Eye (tissue), 1 donor: ENCODE data around the gene MNX1.

Experiments
- DNase-seq: peaks from one replicate; pipeline ENCODE4 v3.0.0-alpha.2; 2015

MNX1 gene

DNA sequence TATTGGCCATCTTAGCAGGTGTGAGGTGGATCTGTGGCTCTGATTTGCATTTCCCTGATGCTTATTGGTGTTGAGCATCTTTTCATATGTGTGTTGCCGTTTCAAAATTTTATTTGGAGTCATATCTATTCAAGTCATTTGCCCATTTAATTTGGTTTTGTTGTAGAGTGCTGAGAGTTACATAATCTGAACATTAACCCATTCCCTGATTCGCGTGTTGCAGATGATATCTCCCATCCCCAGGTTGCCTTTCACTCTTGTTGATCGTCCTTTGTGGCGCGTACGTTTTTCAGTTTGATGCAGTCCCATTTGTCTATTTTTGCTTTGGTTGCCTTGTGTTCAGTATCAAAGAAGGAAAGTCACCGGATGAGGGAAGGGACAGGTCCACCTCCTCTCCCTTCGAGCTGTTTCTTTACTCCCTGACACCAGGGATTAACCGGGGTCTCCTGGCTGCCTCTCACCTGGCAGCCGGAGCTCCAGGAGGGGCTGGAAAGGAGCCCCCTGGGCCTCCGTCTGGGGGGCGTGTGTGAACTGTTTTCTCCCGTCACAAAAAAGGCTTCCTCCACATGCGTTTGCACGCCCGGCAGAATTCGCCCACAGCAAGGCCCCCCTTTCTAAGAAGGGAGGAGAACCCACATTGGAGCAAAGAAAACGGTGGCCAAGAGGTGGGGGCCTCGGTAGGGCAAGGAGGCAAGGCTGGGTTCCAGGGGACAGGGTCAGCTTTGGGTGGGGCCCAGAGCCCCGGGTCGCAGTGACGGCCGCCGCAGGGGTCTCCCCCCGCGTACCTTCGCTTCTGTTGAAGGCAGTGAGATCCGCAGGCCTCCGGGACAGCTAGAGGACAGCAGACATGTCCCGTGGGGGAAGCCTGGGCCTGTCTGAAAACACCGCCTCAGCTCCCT is 8.3 kb downstream of the MNX1 start:
- DNase-seq: peak; percentile 46

DNA sequence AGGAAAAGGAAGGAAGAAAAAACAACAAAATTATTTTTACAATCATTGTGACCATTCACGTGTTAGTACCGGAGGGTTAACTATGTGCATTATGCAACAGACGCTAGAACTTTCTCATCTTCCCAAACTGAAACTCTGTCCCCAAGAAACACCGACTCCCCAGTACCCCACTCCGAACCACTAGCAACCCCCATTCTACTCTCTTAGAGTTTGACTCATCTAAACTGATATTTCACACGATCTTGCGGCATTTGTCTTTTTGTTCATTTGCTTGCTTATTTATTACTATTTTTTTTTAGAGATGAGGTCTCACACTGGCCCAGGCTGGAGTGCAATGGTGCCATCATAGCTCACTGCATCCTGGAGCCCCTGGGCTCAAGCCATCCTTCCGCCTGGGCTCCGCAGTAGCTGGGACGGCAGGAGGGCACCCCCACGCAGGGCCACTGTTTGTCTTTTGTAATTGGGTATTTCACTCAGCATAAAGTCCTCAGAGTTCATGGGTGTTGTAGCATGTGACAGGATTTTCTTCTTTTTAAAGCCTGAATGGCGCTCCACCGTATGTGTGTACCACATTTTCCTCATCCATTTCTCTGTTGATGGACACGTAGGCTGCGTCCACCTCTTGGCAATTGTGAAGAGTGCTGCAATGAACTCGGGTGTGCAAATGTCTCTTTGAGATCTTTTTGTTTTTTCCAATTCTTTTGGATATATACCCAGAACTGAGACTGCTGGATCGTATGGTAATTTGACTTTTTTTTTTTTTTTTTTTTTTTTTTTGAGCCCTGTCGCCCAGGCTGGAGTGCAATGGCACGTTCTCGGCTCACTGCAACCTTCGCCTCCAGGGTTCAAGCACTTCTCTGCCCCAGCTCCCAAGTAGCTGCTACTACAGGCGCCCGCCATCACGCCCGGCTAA is 9.5 kb downstream of the MNX1 start:
- peak; percentile 51 for DNase-seq

DNA sequence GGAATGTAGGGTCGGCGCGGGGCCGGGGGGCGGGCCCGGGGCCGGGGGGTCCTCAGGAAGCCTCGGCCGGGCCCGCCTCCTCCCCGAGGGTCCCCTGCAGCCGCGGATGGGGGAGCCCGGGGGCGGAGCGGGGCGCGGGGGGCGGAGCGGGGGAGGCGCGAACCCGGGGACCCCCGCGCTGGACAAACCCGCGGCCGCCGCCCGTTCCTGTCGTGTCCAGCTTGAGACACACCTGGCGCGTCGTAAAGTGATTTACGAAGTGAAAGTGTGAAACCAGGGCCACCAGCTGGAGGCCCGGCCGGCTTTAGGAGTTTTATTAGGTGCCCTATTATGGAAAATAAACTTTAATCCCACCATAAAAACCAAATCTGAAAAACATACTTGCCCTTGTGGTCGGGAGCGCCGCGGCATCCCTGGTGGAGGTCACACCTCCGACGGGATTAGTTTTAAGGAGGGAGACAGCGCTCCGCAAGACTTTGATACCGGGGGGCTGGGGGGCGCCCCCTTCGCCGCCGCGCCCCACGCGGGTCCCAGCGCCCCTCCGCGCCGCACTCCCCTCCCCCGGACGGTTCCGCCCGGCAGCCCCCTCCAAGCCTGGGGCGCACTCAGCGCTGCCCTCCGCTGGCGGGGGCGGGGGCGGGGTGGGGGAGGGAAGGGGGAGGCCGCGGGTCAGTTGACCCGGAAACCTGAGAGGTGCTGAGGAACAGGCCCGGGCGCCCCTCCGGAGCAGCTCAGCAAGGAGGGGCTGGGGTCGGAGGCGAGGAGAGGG is 10.3 kb downstream of the MNX1 start:
- peak; percentile 29 for DNase-seq

DNA sequence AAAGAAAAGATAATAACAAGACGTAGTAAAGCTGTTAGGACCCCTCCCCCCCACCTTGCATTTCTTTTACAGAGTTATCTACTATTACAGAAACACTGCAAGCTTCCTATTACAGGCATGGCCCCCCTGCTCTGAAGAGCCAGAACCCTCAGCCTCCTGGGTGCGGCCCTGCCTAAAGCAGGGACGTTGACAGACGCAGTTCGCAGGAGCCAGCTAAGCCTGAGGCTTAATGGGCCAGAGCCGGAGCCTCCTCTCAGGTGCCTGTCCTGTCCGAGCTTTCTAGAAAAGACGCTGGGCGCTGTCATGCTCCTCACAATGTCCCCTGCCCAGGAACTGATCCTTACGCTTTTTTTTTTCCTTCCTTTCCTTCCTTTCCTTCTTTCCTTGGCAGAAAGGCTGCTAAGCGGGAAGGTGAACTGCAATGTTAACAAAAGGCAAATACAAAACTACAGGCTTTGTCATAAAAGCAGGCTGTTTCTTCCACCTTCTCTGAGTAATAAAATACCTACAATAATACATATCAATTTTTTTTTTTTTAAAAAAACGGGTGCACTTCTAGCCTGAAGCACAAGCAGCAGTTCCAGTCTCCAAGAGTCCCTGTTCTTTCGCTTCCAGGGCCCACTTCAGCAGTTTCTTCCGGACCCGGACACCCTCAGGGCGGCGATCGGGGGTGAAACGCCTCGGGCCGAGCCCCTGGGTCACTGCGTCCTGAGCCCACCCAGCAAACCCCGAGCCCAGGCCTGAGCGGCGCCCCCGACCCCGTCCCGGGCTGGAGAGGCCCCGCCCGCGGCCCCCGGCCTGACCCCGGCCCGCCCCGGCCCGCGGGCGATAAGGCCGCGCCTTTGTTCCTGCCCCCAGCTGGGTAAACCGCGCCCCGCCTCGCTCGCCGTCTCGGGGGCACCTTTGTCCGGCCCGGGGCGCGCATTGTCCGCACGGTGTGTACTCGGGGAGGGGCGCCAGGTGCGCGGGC is 11.2 kb downstream of the MNX1 start:
- peak; percentile 33 for DNase-seq

DNA sequence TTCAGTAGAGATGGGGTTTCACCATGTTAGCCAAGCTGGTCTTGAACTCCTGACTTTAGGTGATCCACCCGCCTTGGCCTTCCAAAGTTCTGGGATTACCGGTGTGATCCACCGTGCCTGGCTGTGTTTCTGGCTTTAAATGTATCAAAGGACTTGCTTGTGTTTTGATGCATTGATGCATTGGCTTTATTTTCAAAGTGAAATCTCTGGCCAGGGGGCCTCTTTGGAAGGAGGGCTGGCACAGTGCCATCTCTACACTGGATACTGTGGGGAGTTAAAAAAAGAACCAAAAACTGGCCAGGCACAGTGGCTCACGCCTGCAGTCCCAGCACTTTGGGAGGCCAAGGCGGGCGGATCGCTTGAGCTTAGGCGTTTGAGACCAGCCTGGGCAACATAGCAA is 16.0 kb downstream of the MNX1 start:
- no peak for DNase-seq

DNA sequence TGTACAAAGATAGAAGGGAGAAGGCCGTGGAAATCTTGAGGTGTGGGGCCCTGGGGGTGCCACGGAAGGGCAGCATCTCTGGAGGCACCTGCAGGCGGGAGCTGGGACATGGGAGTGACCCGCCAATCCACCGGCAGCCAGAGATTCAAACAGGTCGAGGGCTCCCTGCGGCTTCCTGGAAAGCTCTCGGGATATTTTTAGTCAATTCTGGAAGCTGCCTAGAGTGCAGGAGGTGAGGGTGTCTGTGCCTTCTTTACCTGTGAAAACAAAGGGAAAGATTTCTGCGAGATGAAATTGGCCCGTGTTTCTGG is 16.6 kb downstream of the MNX1 start:
- DNase-seq: no peak

DNA sequence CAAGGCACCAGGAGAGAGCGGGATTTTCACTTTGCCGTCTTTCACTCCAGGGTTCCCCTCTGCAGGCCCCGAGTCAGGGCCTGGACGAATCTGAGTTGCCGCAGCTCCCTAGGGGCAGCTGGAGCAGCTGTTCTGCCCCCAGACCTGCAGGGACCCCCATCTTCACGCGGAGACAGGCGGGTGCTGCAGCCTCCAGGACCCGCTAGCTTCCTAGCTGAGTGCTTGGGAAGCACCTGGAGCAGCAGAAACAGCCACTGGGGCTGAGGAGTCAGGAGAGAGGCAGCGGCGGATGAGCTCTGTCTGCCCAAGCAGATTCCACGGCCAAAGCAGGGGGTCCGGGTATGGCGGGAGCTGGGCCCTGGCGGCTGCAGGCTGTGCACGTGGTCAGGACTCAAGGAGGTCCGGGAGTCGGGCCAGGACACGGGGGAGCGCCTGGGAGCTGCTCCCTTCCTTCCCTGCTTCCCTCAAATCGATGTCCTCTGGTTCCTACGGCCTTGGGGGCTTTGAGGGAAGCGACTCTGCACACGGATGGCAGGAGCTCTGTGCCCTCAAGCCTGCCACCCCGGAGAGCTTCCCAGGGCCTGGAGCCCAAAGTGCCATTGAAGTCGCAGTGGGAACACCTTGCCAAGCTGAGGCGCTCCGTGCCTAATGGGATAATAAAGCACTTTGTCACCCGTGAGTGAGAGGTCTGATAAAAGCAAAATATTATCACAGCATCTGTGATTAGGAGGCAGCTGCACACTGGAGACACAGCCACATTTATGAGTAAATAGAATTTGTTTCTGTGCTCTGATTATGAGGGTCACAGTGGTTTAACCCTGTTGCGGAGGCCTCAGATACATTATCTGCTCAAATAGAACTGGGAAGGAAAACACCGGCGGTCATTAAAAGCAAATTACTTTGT is 17.2 kb downstream of the MNX1 start:
- DNase-seq: no peak

DNA sequence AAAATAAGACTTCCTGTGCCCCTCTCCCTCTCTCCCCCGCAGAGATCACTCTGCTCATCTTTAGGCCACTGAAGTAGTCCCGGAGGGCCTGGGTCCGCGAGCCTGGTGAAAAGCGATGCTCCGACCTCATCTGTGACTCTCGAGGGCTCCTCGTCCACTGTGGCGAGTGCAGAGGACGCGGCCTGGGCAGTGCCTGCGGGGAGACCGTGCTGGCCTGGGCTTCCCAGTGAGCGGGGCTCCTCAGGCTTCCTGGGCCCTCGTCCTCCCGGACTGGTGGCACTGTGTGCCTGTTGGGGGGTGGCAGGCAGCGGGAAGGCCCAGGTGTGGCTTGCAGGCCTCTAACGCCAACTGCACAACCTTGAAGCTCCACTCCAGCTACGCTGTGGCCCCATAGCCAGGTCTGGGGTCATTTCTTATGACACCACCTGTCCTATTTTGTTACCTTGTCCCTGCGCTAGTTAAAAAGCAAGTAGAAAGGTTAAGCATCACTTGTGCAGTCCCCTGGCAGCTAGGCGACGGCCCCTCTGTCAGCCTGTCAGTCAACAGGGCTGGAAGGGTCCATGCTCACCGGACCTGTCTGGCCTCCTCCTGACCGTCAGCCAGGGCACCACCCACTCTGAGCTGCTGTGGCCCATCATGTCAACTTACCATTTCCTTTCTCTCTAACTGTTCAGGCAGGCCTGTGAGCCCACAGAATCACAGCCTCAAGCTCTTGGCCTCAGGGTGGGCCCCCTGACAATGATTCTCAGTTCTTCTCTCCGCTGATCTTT is 20.5 kb downstream of the MNX1 start:
- DNase-seq: no peak

DNA sequence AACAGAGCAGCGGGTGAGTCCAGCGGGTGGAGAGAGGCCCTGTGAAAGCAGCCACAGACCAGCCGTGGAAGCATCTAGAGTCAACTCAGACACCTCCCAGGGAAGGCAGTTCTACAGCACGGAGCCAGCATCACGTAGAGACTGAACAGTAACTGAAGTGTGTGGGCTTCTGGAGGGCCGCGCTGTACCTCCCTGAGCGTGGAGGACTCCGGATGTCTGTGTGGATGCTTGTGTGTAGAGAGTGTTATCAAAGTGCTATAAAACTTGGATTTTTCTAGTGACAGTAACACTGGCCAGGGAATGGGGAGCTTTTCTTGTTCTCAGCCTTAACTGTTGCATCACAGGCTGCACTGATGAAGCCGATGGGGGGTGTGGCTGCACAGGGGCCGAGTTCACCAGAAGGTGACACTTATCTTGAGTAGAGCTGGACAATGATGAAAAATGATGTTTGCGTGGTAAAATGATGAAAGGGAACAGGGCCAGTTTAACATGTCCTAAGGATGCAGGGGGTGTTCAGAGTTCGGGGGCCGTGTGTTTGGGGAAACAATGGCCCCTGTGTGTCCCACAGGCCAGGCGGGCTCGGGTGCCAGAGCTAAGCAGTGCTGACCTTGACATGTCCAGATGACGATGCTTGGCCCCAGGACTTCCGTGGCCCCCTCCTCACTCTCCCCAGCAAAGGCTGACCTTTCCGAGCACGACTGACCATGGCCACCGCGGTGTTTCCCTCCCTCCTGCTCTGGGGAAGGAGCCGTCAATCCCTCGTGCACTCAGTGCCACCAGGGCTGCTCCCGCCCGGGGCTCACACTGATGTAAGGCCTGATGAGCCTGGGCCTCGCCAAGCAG is 21.9 kb downstream of the MNX1 start:
- no peak for DNase-seq

DNA sequence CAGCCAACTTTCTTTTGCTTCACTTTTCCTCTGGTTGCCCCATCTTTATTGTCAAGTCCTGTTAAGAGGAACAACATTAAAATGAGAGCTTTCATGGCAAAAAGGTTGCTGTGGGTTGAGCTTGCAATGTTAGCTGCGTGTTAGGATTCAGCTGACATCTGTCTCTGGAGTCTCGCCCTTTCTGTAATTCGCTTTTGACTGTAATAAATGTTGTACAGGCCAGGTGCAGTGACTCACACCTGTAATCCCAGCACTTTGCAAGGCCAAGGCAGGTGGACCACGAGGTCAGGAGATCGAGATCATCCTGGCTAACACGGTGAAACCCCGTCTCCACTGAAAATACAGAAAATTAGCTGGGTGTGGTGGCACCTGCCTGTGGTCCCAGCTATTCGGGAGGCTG is 24.1 kb downstream of the MNX1 start:
- DNase-seq: no peak

DNA sequence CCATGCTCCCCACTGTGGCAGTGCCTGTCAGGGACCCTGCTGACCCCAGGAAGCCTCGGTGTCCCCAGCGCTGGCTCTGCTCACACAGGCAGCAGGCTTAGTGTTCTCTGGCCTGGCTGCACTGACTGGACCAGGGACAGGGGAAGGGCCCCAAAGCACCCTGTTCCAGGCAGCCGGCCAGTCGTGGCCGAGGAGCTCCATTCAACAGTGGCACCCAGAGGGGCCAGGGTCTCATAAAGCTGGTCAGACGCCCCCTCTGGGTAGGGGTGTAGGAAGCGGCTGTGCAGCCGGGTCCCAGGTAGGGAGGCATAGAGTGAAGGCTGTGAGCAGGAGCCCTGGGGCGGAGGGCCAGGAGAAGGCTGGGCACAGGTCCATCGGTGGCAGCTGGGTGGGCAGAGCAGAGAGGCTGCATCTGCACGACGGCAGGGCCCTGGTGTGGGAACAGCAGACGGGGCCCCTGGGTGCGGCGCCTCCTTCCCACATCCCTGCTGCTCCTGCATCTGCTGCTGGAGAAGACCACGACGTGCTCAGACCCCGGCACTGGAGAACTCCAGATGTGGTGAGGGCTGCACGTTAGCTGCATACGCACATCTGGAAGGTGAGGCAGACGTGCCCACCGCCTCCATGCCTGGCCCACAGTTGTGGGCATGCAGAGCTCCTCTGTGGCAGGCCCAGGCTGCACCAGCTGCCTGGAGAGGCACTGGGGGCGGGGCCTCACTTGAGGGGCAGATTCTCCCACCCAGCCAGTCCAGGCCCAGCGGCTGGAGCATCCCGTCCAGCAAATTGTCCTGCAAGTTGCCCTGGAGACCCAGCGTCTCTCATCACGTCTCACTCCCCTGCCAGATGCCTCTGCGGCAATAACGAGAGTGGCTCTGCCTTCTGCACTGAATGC is 25.1 kb downstream of the MNX1 start:
- no peak for DNase-seq

DNA sequence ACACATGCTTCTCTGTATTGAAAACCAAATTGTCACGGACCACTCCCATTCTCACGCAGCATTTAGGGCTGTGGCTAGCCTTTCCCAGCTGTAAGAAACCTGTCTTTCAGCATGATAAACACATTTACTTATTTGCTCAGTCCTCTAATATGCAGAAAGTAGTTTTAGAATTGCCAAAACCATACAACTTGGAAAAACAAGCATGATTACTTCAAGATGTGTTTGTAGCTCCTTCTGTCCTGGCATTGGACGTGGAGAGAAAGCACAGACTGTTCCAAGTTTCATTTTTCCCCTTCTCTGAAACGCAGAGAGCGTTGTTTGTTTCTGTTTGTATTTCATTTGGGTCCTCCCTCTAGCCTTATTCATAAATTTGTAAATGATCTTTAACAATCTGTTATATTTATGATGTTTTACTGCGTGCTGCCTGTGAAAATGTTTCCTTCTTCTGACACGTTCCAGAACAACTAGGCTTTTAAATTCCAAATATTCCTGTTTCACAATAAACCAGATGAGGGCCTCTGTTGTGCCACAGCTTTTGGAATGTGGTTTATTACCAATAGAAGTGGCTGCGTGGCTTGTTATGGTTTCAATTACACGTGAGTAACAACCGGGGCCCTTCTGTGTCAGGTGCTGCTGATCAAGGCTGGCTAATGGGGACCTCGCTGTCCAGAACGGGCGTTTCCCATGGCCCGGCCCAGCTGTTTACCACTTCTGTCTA is 26.1 kb downstream of the MNX1 start:
- peak; percentile 59 for DNase-seq

DNA sequence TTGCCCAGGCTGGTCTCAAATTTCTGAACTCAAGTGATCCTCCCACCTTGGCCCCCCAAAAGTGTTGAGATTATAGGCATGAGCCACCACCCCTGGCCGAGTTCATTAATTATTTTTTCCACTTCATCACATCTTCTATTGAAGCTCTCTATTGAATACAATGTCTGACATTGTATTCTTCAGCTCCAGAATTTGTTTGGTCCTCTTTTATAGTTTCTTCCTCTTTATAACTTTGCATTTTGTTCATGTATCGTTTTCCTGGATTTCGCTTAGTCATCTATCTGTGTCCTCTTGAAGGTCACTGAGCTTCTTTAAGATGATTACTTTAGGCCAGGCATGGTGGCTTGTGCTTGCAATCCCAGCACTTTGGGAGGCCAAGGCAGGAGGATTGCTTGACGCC is 30.8 kb downstream of the MNX1 start:
- DNase-seq: no peak

DNA sequence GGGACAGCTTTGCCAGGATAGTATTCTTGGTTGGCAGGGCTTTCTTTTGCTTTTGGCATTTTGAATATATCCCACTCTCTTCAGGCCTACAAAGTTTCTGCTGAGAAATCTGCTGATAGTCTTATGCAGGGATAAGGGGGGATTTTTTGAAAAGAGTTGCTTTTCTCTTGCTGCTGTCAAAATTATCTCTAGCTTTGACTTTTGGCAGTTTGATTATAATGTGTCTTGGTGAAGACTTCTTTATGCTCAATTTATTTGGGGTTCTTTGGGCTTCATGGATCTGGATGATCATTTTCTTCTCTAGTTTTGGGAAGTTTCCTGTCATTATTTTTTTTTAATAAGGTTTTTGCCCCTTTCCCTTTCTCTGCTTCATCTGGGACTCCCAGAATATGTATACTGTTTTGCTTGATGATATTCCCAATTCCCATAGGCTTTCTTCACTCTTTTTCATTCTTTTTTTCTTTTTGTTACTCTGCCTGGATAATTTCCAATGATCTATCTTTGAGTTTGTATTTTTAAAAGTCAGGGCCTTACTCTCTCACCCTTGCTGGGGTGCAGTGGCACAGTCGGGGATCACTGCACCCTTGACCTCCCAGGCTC is 31.4 kb downstream of the MNX1 start:
- DNase-seq: no peak

DNA sequence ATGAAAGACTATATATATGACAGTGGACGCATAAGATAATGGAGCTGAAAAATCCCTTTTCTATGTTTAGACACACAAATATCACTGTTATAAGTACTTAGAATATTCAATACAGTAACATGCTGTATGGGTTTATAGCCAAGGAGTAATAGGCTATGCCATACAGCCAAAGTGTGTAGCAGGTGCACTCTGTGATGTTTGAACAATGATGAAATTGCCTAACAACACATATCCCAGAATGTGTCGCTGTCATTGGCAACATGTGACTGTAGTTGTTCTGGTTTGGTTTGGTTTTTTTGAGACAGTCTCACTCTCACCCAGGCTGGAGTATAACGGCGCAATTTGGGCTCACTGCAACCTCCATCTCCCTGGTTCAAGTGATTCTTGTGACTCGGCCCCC is 34.8 kb downstream of the MNX1 start:
- no peak for DNase-seq

DNA sequence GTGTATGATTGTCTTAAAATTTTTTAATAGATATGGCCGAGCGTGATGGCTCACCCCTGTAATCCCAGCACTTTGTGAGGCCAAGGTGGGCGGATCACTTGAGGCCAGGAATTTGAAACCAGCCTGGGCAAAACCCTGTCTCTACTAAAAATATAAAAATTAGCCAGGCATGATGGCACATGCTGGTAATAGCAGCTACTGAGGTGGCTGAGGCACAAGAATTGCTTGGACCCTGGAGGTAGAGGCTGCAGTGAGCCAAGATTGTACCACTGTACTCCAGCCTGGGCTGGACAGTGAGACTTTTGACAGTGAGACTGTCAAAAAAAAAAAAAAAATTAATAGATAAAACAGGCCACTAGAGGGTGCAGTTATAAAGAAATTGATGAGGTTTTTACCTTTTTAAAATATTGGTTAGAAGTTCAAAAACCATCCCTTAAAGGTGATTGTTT is 40.5 kb downstream of the MNX1 start:
- DNase-seq: peak; percentile 26

DNA sequence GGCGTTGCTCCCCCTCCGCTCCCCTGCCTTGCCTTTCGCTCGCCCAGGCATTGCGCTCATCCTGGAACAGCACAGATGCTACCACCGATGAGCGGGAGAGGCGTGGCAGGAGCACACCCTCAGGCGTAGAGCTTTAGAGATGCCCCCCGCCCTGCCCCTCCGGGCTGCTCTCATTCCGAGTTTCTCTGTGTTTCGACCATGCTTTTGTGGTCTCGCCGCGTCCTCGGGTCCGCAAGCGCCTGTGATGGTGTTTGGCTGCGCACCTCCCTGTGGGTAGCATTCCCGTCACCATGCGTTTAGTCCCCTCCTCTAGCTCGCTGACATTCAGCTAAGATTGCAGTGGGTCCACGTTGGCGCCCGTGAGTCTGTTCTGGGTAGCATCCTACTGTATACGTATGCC is 42.3 kb downstream of the MNX1 start:
- DNase-seq: no peak
